Stimulated activated memory B cell treated with anti-CD40 and anti-IgM and Interleukin-4, amounts not matched to agents 10 μg/mL and 1 μg/mL and 100 μg/mL, for 72 hours (primary cell): ENCODE measurements around the gene PRR5.
A peak's percentile ranks its signal among the peaks of the same experiment; 100 is the strongest.
"Not testable (repeated sequence)": the region's sequence is repeated elsewhere in the genome, so short reads cannot be mapped to it uniquely, and the experiment has no call there.

Source experiments
- ATAC-seq: fragments of 150-1000 bp; cut with Tn5 transposase; 2 replicates; pipeline ENCODE4 v1.10.0; 2021
- H3K27ac Mint-ChIP-seq: one replicate; pipeline ENCODE4 v1.8.0; 2022; ENCODE audit warnings: mild to moderate bottlenecking, mixed read lengths
- H3K27me3 Mint-ChIP-seq: one replicate; pipeline ENCODE4 v1.8.0; 2022; ENCODE audit warnings: mixed read lengths
- H3K36me3 Mint-ChIP-seq: one replicate; pipeline ENCODE4 v1.8.0; 2022; ENCODE audit warnings: mixed read lengths
- H3K4me1 Mint-ChIP-seq: one replicate; pipeline ENCODE4 v1.8.0; 2022; ENCODE audit warnings: mixed read lengths
- H3K4me3 Mint-ChIP-seq: one replicate; pipeline ENCODE4 v1.8.0; 2022; ENCODE audit warnings: mild to moderate bottlenecking, moderate library complexity, mixed read lengths
- H3K9me3 Mint-ChIP-seq: one replicate; pipeline ENCODE4 v1.8.0; 2022; ENCODE audit warnings: mixed read lengths

The PRR5 gene

DNA sequence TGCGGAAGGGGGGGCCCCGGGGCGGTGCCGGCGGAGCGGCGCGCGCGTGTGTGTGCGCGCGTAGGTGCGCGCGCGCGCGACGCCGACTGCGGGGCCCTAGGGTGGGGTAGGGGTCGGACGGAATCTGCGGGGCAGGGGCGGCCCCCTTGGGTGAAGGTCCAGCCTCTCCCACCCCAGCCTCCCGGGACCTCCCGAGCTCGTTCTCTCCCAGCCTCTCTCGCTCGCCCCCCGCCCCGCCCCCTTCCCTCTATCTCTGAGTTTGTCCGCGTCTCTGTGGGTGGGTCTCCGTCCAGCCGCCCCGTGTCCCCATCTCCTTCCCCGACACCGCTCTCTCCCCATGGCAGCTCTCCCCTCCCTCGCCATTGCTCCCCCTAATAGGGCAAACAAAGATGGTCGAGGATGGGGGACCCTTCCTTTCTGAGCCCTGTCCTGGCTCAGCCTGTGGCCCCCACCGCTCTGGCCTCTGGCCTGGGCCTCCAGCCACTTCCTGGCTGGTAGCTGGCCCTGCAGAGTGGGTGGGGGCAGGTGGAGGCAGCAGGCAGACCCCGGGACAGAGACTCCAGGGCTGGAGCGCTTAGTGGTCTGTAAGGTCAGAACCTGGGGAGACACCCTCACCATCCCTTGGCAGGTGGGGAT lies 33.0 kb upstream of the PRR5 start:
- ATAC-seq = no peak
- H3K36me3 Mint-ChIP-seq = no peaks in the 10 kb centered on the region
- no peaks in the 10 kb centered on the region for H3K9me3 Mint-ChIP-seq
- peaks cover 84% of the 10 kb centered on the region for H3K27me3 Mint-ChIP-seq
- peak overlapping the region; percentile 76 for H3K4me3 Mint-ChIP-seq
- no peak overlapping the region for H3K27ac Mint-ChIP-seq
- H3K4me1 Mint-ChIP-seq = peaks cover 35% of the 10 kb centered on the region

DNA sequence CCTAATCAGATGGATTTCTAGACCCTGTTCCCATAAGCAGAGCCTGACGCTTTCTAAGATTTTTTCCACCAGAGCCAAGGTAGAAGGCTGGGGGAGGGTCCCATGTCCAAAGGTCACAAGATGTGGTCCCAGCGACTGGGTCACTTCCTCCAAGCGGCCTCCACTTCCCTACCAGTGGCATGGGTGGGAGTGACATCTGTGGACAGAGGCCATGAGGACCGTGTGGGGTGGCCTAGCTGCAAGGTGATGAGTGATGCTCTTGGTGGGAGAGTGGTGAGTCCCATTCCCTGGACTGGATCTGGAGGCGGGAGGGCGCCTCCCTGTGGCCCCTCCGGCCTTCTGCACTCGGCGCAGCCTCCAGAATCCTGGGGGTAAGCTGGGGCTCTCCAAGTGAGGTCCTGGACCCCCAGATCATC lies 32.4 kb upstream of the PRR5 start:
- no peaks in the 10 kb centered on the region for H3K36me3 Mint-ChIP-seq
- H3K9me3 Mint-ChIP-seq = no peaks in the 10 kb centered on the region
- H3K4me3 Mint-ChIP-seq = peak overlapping the region; percentile 76
- no peak overlapping the region for H3K27ac Mint-ChIP-seq
- no peak for ATAC-seq
- peaks cover 29% of the 10 kb centered on the region for H3K4me1 Mint-ChIP-seq
- peaks cover 87% of the 10 kb centered on the region for H3K27me3 Mint-ChIP-seq

DNA sequence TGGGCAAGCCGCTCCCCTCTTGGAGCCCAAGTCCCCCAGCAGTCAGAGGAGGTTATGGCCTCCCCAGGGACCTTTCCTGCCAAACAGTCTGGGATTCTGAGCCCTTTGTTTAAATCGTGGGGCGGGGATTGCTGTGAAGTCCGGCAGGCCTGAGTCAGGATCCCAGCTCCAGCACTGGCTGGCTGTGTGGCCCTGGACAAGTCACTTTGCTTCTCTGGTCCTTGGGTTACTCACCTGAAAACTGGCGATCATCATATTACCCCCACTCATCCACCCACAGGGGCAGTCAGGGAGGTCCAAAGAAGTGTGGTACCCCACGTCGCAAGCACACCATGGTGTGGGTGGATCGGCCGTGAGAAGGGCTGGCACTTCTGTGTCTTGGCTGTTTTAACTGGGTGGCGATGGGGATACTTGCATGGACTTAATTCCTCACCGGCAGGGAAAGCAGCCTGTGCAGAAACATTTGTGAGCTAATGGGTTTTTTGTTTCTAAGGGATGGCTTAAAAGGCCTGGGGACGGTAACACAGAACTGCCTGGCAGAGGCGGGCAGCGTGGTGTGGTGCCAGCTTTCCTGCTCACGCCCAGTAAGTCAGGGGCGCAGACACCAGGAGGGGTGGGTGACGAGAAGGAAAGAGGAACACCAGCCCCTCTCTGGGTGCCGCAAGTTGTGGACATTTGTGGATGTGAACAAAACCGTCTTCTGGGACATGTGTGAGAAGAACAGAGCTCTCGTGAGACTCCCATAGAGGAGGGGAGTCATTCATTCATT lies 31.6 kb upstream of the PRR5 start:
- no peak overlapping the region for H3K27ac Mint-ChIP-seq
- H3K27me3 Mint-ChIP-seq = peaks cover 86% of the 10 kb centered on the region
- no peak overlapping the region for H3K4me3 Mint-ChIP-seq
- no peak for ATAC-seq
- H3K4me1 Mint-ChIP-seq = peaks cover 21% of the 10 kb centered on the region
- no peaks in the 10 kb centered on the region for H3K36me3 Mint-ChIP-seq
- no peaks in the 10 kb centered on the region for H3K9me3 Mint-ChIP-seq

DNA sequence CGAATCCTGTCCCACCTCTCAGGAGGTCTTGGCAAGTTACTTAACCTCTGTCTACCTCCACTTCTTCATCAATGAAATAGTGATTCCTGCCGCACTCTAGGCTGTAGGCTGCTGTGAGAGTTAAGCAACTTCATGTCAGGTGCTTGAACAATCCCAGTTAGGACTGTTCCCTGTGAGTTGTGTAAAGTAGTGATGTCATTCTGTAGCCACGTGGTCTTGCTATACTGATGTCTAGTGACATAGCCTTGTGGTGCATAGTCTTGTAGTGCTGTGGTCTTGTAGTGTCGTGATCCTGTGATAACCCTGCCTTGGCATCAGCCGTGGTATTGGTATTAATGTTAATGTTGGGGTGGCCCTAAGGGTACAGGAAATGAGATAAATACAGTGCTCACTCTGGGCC lies 30.3 kb upstream of the PRR5 start:
- ATAC-seq = no peak
- Mint-ChIP-seq H3K36me3 (no peaks in the 10 kb centered on the region), H3K27me3 (peaks cover 86% of the 10 kb centered on the region), H3K27ac (no peak overlapping the region), H3K9me3 (no peaks in the 10 kb centered on the region), H3K4me3 (no peak overlapping the region), H3K4me1 (peaks cover 24% of the 10 kb centered on the region)

DNA sequence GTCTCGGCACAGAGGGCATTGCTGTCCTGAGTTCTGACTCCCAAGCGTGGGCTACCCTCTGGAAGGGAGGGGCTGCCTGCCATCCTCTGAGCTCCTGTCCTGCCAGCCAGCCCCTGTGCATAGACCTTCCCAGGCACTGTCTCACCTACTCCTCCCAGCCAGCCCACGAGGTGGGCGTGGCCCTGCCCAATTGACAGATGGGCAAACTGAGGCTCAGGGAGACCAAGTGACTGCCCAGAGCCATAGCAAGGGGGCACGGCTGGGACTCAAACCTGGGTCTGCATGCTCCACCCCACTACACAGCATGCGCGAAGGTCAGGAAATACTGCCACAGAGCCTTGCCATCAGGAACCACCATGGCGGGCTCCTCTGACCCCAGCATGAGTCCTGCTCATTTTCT lies 29.4 kb upstream of the PRR5 start:
- Mint-ChIP-seq H3K4me3 (no peak overlapping the region), H3K36me3 (no peaks in the 10 kb centered on the region), H3K27ac (no peak overlapping the region), H3K4me1 (peaks cover 28% of the 10 kb centered on the region), H3K27me3 (peaks cover 86% of the 10 kb centered on the region), H3K9me3 (no peaks in the 10 kb centered on the region)
- no peak for ATAC-seq

DNA sequence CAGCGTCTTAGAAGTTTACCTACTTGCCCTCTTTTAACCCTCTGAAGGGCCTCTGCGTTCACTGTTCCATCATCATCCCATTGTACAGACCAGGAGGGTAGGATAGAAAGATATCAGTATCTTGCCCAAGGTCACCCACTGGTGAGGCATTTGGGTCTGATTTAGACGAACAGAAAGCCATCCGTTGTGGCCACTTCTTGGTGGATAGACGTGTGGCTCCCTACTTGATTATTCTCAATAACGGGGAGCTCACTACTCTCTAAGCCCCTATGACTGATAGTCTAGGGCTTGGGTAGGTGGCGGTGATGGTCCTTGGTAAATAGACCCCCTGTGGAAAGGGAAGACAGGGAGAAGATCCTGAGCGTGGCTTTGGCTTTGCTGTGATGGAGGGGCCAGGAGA lies 28.6 kb upstream of the PRR5 start:
- no peak overlapping the region for H3K27ac Mint-ChIP-seq
- H3K4me3 Mint-ChIP-seq = no peak overlapping the region
- no peaks in the 10 kb centered on the region for H3K9me3 Mint-ChIP-seq
- H3K4me1 Mint-ChIP-seq = peaks cover 25% of the 10 kb centered on the region
- no peak for ATAC-seq
- H3K36me3 Mint-ChIP-seq = no peaks in the 10 kb centered on the region
- peaks cover 91% of the 10 kb centered on the region for H3K27me3 Mint-ChIP-seq

DNA sequence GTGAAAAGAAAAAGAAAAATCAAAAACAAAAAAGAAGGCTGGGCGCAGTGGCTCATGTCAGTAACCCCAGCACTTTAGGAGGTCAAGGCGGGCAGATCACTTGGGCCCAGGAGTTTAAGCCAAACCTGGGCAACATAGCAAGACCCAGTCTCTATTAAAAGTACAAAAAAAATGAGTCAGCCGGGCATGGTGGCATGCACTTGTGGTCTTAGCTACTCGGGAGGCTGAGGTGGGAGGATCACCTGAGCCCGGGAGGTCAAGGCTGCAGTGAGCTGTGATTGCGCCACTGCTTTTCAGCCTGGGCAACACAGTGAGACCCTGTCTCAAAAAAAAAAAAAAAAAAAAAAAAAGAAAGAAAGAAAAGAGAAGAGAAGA lies 26.0 kb upstream of the PRR5 start:
- peaks cover 93% of the 10 kb centered on the region for H3K27me3 Mint-ChIP-seq
- ATAC-seq, H3K9me3 Mint-ChIP-seq, H3K27ac Mint-ChIP-seq, H3K4me3 Mint-ChIP-seq, H3K36me3 Mint-ChIP-seq: not testable (repeated sequence)
- peaks cover 20% of the 10 kb centered on the region for H3K4me1 Mint-ChIP-seq

DNA sequence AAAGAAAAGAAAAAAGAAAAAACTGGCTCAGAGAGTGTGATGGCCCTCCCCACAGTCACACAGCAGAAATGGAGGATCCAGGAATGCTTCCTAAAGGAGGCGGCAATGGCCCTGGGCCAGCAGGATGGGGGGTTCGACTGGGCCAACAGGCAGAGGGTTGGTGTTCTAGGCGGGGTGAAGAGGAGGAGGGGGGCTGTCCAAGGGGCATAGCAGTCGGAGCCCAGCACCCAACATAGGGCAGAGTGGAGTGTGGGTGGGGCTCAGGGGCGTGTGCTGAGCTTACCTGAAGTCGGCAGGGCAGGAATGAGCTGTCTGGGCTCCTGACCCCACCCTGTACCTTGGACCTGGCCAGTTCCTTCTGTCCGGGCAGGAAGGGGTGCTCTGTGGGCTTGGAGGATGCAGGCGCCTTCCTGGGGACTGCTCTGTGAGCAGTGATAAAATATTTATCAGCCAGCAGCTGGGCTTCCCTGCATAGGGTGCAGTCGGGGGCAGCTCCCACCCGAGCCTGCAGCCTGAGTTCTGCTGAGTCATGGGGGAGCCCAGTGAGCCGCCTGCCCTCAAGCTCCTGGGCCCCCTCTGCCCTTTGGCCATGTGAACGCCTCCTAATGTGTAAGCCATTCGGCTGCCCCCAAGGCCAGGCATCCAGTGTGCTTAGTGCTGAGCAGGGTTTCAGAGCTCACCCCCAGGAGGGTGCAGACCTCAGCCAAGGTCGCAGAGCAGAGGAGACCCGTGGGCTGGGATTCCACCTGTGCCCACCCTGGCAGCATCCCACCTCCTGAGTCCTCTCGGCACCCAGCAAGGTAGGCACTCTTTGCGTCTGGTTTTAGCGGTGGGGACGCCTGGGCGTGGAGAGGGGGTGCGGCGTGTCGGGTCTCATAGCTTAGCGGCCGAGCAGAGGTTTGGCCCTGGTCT lies 25.3 kb upstream of the PRR5 start:
- Mint-ChIP-seq H3K4me1 (peaks cover 26% of the 10 kb centered on the region), H3K27ac (no peak overlapping the region), H3K9me3 (no peaks in the 10 kb centered on the region), H3K36me3 (no peaks in the 10 kb centered on the region), H3K4me3 (peak overlapping the region; percentile 47), H3K27me3 (peaks cover 91% of the 10 kb centered on the region)
- ATAC-seq = peak; percentile 39

DNA sequence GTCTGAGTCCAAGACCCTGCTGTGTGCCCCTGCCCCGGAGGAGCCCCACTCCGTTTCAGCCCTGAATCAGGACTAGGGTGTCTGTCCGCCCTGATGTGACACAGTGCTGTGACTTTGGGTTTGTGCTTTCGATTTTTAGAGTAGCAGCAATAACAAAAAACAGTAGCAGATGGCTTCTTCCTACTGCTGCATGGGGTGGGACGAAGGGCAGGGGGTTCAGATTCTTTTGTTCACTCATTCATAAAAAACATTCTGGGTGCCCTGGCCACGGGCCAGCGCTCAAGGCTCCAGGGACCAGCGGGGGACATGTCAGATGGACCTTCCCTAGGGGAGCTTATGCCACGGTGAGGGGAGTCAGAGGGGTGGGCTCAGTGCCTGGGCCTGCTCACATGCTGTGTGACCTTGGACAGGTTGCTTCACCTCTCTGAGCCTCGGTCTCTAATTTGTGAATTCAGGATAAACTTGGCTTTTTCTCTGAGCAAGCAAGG lies 24.6 kb upstream of the PRR5 start:
- Mint-ChIP-seq H3K9me3 (no peaks in the 10 kb centered on the region), H3K36me3 (no peaks in the 10 kb centered on the region), H3K27ac (no peak overlapping the region), H3K4me3 (peak overlapping the region; percentile 47), H3K27me3 (peaks cover 91% of the 10 kb centered on the region), H3K4me1 (peaks cover 31% of the 10 kb centered on the region)
- no peak for ATAC-seq

DNA sequence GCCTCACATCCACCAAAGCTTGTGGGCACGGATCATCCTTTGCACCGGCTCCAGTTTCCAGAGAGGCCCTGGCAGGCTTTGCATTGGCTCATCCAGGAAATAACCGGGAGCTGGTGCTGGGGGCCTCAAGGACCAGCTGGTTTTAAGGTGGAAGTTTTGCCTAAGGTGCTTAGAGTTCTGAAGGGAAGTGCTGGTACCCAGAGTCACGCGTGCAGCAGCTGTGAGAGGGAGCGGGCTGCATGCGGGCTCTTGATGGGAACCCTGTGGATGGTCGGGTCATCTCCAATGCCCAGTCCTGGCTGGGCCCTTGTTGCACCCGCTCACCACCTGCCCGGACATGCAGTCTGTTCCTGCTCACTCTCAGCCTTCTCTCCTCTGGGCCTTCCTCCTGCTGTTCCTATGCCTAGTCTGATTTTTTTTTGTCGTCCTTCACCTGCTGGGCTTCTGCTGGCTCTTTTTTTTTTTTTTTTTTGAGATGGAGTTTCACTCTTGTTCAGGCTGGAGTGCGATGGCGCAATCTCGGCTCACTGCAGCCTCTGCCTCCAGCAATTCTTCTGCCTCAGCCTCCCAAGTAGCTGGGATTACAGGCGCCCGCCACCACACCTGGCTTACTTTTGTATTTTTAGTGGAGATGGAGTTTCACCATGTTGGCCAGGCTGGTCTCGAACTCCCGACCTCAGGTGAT lies 24.0 kb upstream of the PRR5 start:
- no peaks in the 10 kb centered on the region for H3K9me3 Mint-ChIP-seq
- no peak overlapping the region for H3K4me3 Mint-ChIP-seq
- no peak overlapping the region for H3K27ac Mint-ChIP-seq
- no peaks in the 10 kb centered on the region for H3K36me3 Mint-ChIP-seq
- ATAC-seq = no peak
- peaks cover 86% of the 10 kb centered on the region for H3K27me3 Mint-ChIP-seq
- peaks cover 33% of the 10 kb centered on the region for H3K4me1 Mint-ChIP-seq

DNA sequence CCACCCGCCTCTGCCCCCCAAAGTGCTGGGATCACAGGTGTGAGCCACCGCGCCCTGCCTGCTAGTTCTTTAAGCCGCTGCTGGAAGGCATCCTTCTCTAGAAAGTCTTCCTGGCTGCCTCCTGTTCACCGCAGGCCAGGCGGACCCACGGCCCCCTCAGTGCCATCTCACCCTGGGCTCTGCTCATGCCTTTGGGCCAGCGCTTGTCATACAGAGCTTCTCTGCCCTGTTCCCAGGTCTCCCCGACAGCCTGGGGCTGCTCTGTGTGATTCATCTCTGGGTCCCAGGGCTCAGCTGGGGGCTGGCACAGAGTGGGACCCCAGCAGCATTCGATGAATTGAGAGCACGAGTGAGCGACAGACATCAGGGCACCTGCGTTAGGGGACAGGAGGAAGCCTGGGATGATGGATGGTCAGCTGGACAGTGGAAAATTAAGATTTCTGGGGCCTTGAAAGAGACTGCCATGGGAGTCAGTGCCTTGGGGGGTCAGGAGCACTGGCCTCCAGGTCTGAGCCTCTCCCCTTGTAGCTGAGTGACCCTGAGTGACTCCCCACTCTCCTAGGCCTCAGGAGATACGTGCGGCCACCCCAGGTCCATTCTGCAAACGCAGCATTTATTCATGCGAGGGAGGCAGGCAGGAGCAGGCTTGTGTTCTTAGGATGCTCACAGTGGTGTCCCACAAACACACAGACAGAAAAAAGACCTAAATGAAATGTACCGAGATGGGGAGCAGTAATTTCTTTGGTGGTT lies 23.3 kb upstream of the PRR5 start:
- Mint-ChIP-seq H3K36me3 (no peaks in the 10 kb centered on the region), H3K4me3 (no peak overlapping the region), H3K4me1 (peaks cover 40% of the 10 kb centered on the region), H3K27me3 (peaks cover 84% of the 10 kb centered on the region), H3K27ac (no peak overlapping the region), H3K9me3 (no peaks in the 10 kb centered on the region)
- no peak for ATAC-seq

DNA sequence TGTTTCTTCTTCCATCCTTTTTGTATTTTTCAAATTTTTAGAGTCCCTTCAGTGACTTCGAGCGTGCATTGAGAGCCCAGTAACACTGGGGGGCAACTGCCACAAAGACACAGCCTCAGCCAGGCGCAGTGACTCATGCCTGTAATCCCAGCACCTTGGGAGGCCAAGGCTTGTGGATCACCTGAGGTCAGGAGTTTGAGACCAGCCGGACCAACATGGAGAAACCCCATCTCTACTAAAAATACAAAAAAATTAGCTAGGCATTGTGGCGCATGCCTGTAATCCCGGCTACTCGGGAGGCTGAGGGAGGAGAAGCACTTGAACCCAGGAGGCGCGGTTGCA lies 22.7 kb upstream of the PRR5 start:
- Mint-ChIP-seq H3K27me3 (peaks cover 79% of the 10 kb centered on the region), H3K4me1 (peaks cover 45% of the 10 kb centered on the region)
- H3K4me3 Mint-ChIP-seq, H3K9me3 Mint-ChIP-seq, H3K27ac Mint-ChIP-seq, H3K36me3 Mint-ChIP-seq, ATAC-seq: not testable (repeated sequence)

DNA sequence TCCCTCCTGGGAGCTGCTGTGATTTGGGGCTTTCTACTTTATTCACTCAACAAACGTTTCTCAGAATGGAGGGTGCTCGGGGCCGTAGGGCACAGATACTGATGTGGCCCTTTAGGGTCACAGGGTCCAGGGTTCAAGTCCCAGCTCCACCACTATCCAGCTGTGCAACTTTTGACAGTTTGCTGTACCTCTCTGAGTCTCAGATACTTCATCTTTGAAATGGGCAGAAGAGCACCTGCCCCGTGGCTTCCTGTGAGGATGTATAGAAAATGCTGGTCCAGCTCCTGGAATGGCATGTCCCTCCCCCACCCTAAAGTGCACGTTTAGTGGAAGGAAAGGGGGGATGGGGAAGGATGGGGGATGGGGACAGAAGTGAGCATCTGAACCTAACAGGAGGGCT lies 21.9 kb upstream of the PRR5 start:
- Mint-ChIP-seq H3K27me3 (peaks cover 72% of the 10 kb centered on the region), H3K27ac (no peak overlapping the region), H3K4me3 (no peak overlapping the region), H3K36me3 (no peaks in the 10 kb centered on the region), H3K4me1 (peaks cover 53% of the 10 kb centered on the region), H3K9me3 (no peaks in the 10 kb centered on the region)
- ATAC-seq = no peak

DNA sequence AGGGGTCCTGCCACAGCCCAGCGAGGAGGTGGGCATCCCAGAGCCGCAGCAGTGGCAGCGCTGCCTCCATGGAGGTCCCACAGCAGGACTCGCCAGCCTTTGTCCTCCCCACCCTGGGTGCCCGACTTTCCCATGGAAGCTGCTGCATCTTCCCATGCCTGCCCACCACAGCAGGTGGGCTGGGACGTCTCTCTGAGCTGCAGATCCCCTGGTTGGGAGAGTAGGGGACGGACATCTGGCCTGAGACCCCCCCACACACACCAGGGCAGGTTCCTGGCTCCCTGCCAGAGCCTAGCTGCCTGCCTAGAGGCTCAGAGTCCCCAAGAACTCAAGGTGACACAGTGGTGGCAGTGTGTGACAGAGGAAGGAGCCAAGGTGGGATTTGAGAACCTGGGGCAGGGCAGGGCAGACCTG lies 21.5 kb upstream of the PRR5 start:
- Mint-ChIP-seq H3K9me3 (no peaks in the 10 kb centered on the region), H3K4me3 (no peak overlapping the region), H3K27ac (no peak overlapping the region), H3K36me3 (no peaks in the 10 kb centered on the region), H3K27me3 (peaks cover 68% of the 10 kb centered on the region), H3K4me1 (peaks cover 57% of the 10 kb centered on the region)
- ATAC-seq = no peak
